HG03460 (cell line): ENCODE measurements around the gene PEX11B.
"Not testable (repeated sequence)": the region's sequence is repeated elsewhere in the genome, so short reads cannot be mapped to it uniquely, and the experiment has no call there.

Source experiments
- ATAC-seq: cut with Tn5 transposase; IDR thresholded peaks from one replicate; pipeline ENCODE4 v1.9.1; 2021; ENCODE audit not compliant: unreplicated experiment

PEX11B gene

GRCh38 chr1:145952903-145953302 lies 34.4 kb upstream of the PEX11B start:
- no peak for ATAC-seq

- no peak for ATAC-seq
Observed at GRCh38 chr1:145951526-145951925, 33.0 kb upstream of the PEX11B start.

- no peak for ATAC-seq
Observed at GRCh38 chr1:145949219-145949618, 30.7 kb upstream of the PEX11B start.

- no peak for ATAC-seq
Observed at GRCh38 chr1:145947551-145947950, 29.0 kb upstream of the PEX11B start.

- no peak for ATAC-seq
Observed at GRCh38 chr1:145946477-145946986, 28.0 kb upstream of the PEX11B start.

- no peak for ATAC-seq
Observed at GRCh38 chr1:145944532-145944931, 26.0 kb upstream of the PEX11B start.

- ATAC-seq, result no peak
Observed at GRCh38 chr1:145942871-145943270, 24.4 kb upstream of the PEX11B start.

GRCh38 chr1:145942405-145942804 lies 23.9 kb upstream of the PEX11B start:
- no peak for ATAC-seq

- ATAC-seq, result no peak
Observed at GRCh38 chr1:145937436-145937835, 18.9 kb upstream of the PEX11B start.

- no peak for ATAC-seq
Observed at GRCh38 chr1:145936247-145936646, 17.7 kb upstream of the PEX11B start.

- ATAC-seq, result no peak
Observed at GRCh38 chr1:145935708-145936107, 17.2 kb upstream of the PEX11B start.

GRCh38 chr1:145932522-145933009 lies 14.0 kb upstream of the PEX11B start:
- ATAC-seq, result not testable (repeated sequence)

GRCh38 chr1:145927916-145928643 lies 9.6 kb upstream of the PEX11B start:
- no peak for ATAC-seq

GRCh38 chr1:145927063-145927886 lies 8.8 kb upstream of the PEX11B start, which contains the start of gene RBM8A:
TSS of gene RBM8A (minus strand) at chr1:145927484. CDS start at chr1:145927426, 58 bp downstream.
- ATAC-seq, result peak; percentile 95

- ATAC-seq, result peak; percentile 7
Observed at GRCh38 chr1:145926686-145927062, 8.2 kb upstream of the PEX11B start.

GRCh38 chr1:145922266-145922665 lies 3.7 kb upstream of the PEX11B start:
- no peak for ATAC-seq

- not testable (repeated sequence) for ATAC-seq
Observed at GRCh38 chr1:145920297-145920696, 1.8 kb upstream of the PEX11B start.

GRCh38 chr1:145918992-145919939 lies 749 bp upstream of the PEX11B start:
- peak; percentile 83 for ATAC-seq

GRCh38 chr1:145917595-145917994 lies 922 bp downstream of the PEX11B start:
- ATAC-seq, result no peak

- no peak for ATAC-seq
Observed at GRCh38 chr1:145916745-145917144, 1.8 kb downstream of the PEX11B start.
